Colon (tissue), 2 donors: Measurements from ENCODE around the gene ABTB2.

Source experiments
- FAIRE-seq: peaks from 2 replicates; lab custom pipeline; 2012; peaks lifted over from hg19 to GRCh38; lab: Jason Lieb, UNC
- donor health status: control.
- donor health status: control.

ABTB2 gene

DNA sequence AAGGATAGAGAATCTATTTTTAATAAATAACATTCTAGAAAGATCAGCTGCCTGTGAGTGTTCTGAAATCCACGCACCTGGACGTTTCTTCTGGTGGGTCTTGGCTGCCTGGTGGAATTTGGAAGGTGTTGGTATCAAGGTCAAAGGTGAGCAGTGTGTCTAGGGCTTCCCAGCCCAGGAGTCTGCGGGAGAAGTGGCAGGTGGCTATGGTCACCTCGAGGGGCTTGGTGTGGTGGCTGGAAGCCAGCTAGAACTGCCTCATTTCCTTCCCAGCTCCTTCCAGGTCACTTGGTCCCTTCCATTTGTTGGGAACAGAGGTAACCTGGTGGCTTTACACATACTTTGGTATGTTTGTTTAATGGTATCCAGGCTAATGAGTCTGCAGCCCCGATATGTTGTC, 210.9 kb downstream of the ABTB2 start:
- no peak for FAIRE-seq

DNA sequence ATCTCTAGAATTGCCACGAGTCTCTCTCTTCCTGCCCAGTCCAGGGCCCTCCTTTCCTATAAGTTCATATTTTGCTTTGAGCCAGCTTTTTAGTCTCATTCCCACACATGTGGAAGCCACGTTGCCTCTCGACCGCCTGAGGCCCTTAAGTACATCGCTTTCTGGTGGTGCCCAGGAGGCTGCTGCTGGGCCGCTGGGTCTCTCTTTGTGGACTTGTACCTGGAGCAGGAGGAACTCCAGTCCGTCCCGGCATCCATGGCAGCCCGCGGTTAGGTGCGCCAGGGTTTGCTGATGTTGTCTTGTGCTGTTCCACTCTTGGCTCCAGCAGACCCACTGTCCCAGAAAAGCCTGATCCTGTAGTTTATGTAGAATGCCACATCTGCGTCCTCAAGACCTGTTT, 211.4 kb downstream of the ABTB2 start:
- FAIRE-seq: no peak

DNA sequence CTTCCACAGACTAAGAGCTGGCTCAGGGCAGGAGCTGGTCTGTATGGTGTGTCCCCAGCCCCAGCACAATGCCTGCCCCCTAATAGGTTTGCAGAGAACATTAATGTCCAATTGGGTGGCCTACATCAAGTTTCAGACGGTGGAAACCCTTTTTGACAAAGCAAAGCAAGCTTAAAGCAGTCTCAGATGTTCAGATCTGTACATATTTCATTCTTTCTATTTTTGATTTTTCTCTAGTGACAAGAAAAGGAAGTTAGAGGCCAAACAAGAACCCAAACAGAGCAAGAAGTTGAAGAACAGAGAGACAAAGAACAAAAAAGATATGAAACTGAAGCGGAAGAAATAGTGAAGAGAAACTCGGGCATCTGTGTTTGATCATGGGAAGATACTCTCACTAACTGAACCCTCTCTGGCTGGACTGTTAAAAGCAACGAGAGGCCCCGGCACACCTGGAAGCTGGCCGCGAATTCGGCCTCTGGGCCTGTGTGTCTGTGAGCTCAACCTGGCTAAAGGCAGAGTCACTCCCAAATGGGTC, 211.9 kb downstream of the ABTB2 start:
- no peak for FAIRE-seq

DNA sequence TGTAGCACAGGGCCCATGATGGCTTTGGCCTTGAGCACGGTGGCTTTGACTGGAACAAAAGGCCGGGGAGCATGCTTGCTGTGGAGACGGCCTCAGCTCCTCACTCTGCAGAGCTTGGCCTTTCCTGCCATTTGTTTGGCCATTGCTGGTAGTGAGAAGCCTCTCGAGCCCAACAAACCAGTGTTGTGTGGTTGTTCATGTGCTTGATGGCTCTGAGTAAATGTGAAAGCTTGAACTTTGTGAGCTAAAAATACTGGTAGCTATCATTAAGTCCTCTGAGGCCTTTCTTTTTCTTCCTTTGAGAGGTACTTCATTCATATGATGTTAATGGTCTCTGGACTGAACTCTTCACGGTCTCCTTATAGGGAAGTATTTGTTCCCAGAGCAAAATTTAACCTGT, 212.7 kb downstream of the ABTB2 start:
- FAIRE-seq: no peak

- no peak for FAIRE-seq
Measured at GRCh38 chr11:34143048-34143447, 214.8 kb downstream of the ABTB2 start.

- no peak for FAIRE-seq
Measured at GRCh38 chr11:34140149-34140548, 217.7 kb downstream of the ABTB2 start.

- no peak for FAIRE-seq
Measured at GRCh38 chr11:34139346-34139745, 218.5 kb downstream of the ABTB2 start.

DNA sequence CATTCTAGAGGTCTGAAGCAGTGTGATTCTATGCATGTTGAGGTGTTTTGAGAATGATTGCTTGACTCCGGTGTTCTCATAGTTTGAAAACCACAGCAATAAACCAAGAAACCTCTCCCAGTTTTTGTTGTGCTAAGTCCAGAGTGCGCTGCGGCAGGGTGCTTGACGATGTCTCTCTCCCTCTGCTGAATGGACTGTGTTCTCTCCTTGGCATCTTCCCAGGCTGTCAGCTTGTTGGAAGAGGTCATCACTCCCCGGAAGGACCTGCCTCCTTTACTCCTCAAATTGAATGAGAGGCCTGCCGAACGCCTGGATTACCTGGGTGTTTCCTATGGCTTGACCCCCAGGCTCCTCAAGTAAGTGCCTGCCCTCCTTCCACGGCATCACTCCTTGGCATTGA, 221.4 kb downstream of the ABTB2 start:
- no peak for FAIRE-seq

- FAIRE-seq: no peak
Measured at GRCh38 chr11:34135439-34135838, 222.4 kb downstream of the ABTB2 start.

DNA sequence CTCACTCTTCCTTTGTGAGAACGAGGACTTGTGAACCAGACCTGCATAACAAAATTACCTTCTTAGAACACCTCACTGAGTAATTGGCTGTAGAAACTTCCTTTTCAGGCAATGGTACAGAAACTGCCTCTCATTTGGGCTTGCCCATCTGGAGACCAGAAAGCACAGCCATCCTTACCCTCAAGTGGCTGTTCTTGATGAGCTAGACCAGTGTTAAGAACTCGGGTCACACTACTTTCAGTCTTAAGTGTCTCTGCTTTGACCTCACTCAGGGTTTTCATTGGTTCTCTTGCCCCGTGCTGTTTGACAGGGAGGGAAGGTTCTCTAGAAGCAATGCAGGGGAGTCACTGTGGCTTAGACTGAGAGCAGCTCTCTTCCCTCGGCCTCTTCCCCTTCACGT, 223.0 kb downstream of the ABTB2 start:
- no peak for FAIRE-seq

DNA sequence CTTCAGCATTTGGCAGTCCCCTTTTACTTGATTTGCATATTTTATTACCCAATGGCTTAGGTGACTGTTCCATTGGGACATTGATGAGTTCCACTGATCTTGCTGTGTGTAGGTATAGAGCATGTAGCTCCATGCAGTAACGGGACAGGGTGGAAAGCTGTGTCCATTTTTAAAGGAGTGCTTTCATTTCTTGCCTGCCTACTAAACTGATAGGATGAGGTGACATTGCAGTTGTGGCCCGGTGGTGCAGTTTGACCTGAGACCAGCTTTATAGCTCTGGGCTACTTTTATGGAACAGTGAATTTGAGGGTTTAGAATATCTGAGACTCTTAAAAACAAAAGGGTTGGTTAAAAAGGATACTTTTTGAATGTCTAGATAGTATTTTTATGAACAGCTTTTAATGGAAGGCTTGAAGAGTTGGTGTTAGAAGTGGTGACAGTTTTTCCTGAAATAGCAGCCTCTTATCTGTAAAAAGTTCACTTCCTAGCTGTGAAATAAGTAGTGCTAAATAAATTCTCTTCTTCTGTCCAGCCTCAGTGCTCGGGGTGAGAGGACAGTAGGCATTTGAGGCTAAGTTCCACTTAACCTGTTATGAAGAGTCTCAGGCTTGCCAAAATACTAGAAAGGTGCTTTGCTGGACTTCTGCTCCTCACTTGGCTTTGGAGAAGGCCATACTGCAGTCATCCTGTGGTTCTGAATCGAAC, 225.4 kb downstream of the ABTB2 start:
- FAIRE-seq: no peak

- no peak for FAIRE-seq
Measured at GRCh38 chr11:34128824-34129223, 229.0 kb downstream of the ABTB2 start.

GRCh38 chr11:34126959-34127848, 230.6 kb downstream of the ABTB2 start:
- no peak for FAIRE-seq

DNA sequence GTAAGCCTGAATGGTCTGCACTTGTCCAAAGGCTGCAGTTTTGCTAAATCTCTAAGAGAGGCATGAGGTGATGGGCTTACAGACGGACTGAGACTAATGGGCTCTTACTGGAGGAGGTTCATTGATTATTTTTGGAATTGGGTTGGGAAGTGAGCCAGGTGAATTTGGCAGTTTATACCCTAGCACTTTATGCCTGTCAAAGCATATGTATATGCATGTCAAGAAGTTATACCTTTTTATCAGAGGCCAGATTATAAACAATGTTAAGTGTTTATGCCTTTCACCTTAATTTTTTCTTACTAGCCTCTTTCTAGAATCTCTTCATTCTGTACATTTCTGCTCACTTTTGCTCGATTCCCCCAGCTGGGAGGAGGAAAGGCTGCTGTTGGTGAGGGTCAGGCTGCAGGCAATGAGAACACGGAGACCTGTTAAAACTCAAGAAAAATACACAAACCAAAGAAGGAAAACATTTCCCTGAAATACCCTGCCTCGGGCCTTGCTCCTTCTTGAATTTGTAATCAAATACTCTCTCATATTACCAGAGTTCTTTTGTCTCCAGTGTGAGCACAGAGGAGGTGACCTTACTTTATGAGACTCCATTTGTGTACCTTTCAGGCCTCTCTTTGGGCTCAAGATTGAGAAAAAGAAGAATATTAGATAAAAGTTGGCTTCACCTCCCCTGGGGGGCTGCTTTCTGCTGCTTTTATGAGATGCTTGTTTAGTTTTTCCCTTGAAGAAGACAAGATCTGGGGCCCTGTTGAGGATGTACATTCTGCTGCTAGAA, 232.7 kb downstream of the ABTB2 start:
- FAIRE-seq: no peak

- FAIRE-seq: no peak
Measured at GRCh38 chr11:34120651-34121050, 237.2 kb downstream of the ABTB2 start.

DNA sequence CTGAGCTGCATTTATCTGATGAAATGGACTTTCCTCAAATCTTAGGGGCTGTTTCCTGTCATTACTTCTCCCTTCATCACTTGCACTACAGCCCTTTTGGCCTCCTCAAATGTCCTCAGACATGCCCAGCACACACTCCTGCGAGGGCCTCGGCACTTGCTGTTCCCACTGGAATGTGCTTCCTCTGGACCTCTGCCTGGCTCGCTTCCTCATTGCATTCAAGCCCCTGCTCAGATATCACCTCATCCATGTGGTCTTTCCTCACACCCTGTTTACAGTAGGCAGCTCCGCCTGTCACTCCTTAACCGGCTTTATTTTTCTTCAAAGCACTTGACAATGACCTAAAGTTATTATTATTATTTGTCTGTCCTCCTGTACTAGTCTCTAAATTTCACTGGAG, 243.3 kb downstream of the ABTB2 start:
- no peak for FAIRE-seq

DNA sequence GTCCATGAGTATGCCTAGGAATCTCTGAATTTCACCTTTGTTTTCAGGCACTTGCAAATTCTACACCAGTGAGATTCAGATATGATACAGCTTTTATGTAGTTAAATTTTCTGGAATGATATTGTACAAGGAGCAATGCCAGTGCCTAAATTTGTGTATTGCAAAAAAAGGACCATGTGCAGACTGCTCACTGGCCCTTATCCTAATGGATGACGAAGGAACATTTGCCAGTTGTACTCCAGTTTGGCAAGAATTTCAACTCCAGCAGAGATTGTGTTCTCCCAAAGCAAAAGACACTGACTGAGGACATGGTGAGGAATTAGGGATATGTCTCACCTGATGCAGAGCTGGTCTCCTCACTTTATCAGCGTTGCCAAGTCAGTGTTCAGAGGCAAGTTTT, 243.8 kb downstream of the ABTB2 start:
- no peak for FAIRE-seq

DNA sequence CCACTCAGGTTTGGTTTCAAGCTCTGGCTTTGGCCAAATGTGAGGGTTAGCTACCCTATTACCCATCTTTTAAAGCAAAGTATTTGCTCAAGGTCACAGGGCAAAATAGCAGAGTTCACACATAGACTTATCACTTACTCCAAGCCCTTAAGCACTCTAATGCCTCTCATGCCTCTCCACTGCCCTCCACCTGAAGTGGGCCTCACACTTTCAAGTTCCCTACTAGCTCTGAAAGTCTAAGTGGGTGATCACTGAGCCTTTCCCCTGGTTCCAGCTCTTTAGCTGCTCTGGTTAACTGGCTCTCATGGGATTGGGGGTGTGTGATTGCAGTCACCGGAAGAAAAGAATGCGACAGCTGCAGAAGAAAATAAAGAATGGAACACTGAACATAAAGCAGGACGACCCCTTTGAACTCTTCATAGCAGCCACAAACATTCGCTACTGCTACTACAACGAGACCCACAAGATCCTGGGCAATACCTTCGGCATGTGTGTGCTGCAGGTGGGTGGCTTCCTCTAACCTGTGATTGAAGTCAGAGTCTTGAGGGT, 246.0 kb downstream of the ABTB2 start:
- no peak for FAIRE-seq

DNA sequence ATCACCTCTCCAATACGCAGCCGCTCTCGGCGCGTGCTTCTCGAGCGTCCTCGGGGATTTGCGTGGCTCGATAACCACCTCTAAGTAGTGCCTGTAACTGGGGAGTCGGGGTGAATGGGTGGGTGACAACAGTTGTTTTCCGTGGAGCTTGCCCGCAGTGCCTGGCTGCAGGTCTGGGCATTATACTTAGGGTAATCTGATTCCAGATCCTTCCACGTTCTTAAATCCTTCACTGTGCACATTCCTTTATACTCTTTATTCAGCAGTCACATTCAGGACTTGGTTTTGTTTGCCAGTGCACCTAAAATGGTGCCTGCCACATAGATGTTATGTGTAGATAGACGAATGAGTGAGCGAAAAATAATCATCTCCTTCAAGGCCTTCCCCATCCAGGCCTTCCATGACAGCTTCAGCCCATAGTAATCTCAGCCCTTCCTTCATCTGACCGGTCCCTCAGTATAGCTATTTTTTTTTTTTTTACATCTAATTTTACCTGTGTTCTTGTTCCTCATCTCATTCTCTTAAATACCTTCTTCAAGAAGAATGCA, 251.8 kb downstream of the ABTB2 start:
- FAIRE-seq: no peak

GRCh38 chr11:34105079-34105956, 252.5 kb downstream of the ABTB2 start, which contains the start of gene NAT10:
Gene NAT10, plus strand, starts transcription at chr11:34105629. Its CDS starts 2,597 bp downstream, at chr11:34108226.
- FAIRE-seq: no peak

DNA sequence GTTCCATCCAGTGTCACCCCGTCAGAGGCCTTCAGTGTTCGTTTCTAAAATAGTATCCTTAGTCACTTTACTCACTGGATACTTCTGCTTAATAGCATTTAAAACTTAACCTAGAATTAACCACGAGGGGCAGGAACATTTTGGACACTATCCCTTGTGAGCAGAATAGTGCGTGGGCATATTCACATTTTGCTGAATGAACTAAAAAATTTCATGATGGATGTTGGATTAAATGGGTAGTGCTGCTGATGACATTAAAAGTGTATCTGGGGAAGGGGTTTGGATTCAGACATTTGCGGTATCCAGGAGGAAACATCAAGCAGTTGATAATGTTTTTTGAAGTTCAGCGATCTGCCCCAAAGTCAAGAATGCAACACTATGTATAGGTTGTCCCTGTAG, 253.1 kb downstream of the ABTB2 start:
- FAIRE-seq: no peak
